H1 (cell line): ENCODE data around the gene FAM161A. TPM values are rescaled to one million over a fixed set of nuclear protein-coding genes. Genes with fewer than 3 reads are reported as not detected.
A peak's percentile ranks its signal among the peaks of the same experiment; 100 is the strongest.

ENCODE experiments used
- CTCF ChIA-PET: fragments of 300-600 bp; sonication (Branson Sonifier 250); formaldehyde crosslinking; loops from one replicate; lab custom pipeline; 2021; ENCODE audit not compliant: partially characterized antibody; lab: Charles Lee
- POLR2A ChIA-PET: fragments of 300-600 bp; sonication (Branson Sonifier 250); formaldehyde crosslinking; loops from one replicate; lab custom pipeline; 2021; ENCODE audit warnings: inconsistent platforms; ENCODE audit not compliant: partially characterized antibody; lab: Charles Lee
- DNase-seq, 2 experiments: peaks; one replicate each; pipeline versions ENCODE4 v3.0.0 to v3.0.0-alpha.2; 2010 to 2022; ENCODE audit warnings: low spot score in 2 of 2, low read depth in 1 of 2, mixed read lengths in 1 of 2
- FAIRE-seq: peaks from 2 replicates; lab custom pipeline; 2011; peaks lifted over from hg19 to GRCh38; lab: Jason Lieb, UNC
- H2AFZ ChIP-seq: 2 replicates; pipeline ENCODE4 v1.8.1; 2012; ENCODE audit warnings: low read length, inconsistent platforms
- H2AK5ac ChIP-seq: 2 replicates; pipeline ENCODE4 v1.6.1; 2013; ENCODE audit warnings: low read depth, low read length
- H2BK120ac ChIP-seq: replicated peaks from 2 replicates; pipeline ENCODE3; 2013; ENCODE audit warnings: low read depth, low read length, inconsistent platforms
- H2BK12ac ChIP-seq: 2 replicates; pipeline ENCODE4 v1.6.1; 2013; ENCODE audit warnings: low read depth, low read length
- H2BK15ac ChIP-seq: 2 replicates; pipeline ENCODE4 v1.6.1; 2013; ENCODE audit warnings: low read length
- H2BK20ac ChIP-seq: 2 replicates; pipeline ENCODE4 v1.6.1; 2013; ENCODE audit warnings: low read length
- H2BK5ac ChIP-seq: 2 replicates; pipeline ENCODE4 v1.6.1; 2013; ENCODE audit warnings: low read depth, low read length
- H3K14ac ChIP-seq: 2 replicates; pipeline ENCODE4 v1.6.1; 2013; ENCODE audit warnings: inconsistent platforms; ENCODE audit not compliant: insufficient read length
- H3K18ac ChIP-seq: 2 replicates; pipeline ENCODE4 v1.6.1; 2013; ENCODE audit warnings: low read length; ENCODE audit errors: extremely low read depth
- H3K23ac ChIP-seq: 2 replicates; pipeline ENCODE4 v1.6.1; 2013; ENCODE audit warnings: inconsistent platforms; ENCODE audit not compliant: insufficient read length
- H3K23me2 ChIP-seq: 2 replicates; pipeline ENCODE4 v1.6.1; 2013; ENCODE audit warnings: low read depth, low read length
- H3K27ac ChIP-seq: 2 replicates; pipeline ENCODE4 v1.6.1; 2011; ENCODE audit warnings: low read depth, low read length, inconsistent platforms
- H3K27me3 ChIP-seq, 4 experiments: replicated peaks in 1 of 4; 1 replicate in 1 of 4; 2 replicates in 3 of 4; pipeline versions ENCODE4 v1.6.1 to v1.8.1; 2011 to 2013; ENCODE audit warnings: low read length in 3 of 4, mild to moderate bottlenecking in 3 of 4, inconsistent platforms in 2 of 4, mixed read lengths in 2 of 4, moderate library complexity in 1 of 4; ENCODE audit not compliant: control insufficient read depth in 3 of 4, insufficient read depth in 3 of 4; ENCODE audit errors: extremely low read depth in 1 of 4
- H3K36me3 ChIP-seq, 4 experiments: 2 replicates each; pipeline versions ENCODE4 v1.6.1 to v1.8.1; 2011 to 2013; ENCODE audit warnings: mild to moderate bottlenecking in 4 of 4, low read length in 3 of 4, moderate library complexity in 2 of 4, control low read depth in 1 of 4, inconsistent platforms in 1 of 4; ENCODE audit not compliant: insufficient read depth in 4 of 4, control insufficient read depth in 2 of 4
- H3K4ac ChIP-seq: replicated peaks from 2 replicates; pipeline ENCODE3; 2013; ENCODE audit warnings: low read length, low read depth, mixed read lengths, inconsistent platforms; ENCODE audit not compliant: insufficient read length
- H3K4me1 ChIP-seq, 4 experiments: replicated peaks in 1 of 4; 1 replicate in 1 of 4; 2 replicates in 3 of 4; pipeline versions ENCODE4 v1.6.1 to v1.8.1; 2011 to 2013; ENCODE audit warnings: low read length in 3 of 4, inconsistent platforms in 2 of 4, mixed read lengths in 1 of 4; ENCODE audit not compliant: insufficient read depth in 4 of 4, control insufficient read depth in 3 of 4
- H3K4me2 ChIP-seq, 2 experiments: 2 replicates each; pipeline versions ENCODE4 v1.6.1 to v1.8.1; 2011 to 2013; ENCODE audit warnings: low read depth in 2 of 2, low read length in 2 of 2, control low read depth in 1 of 2, inconsistent platforms in 1 of 2, mild to moderate bottlenecking in 1 of 2; ENCODE audit not compliant: insufficient read depth in 1 of 2
- H3K4me3 ChIP-seq, 4 experiments: fragments of 200-600, 300-600 bp in 1 of 4; sonication (generic), shearing (Covaris generic), sonication (Bioruptor Twin) in 1 of 4; 2 replicates each; pipeline versions ENCODE4 v1.5.1 to v1.8.1; 2011 to 2016; ENCODE audit warnings: low read length in 4 of 4, low read depth in 3 of 4, control low read depth in 2 of 4, inconsistent platforms in 2 of 4, mild to moderate bottlenecking in 2 of 4, mixed read lengths in 1 of 4, moderate library complexity in 1 of 4; ENCODE audit not compliant: insufficient read depth in 2 of 4; ENCODE audit errors: extremely low read depth in 1 of 4
- H3K56ac ChIP-seq: replicated peaks from 2 replicates; pipeline ENCODE3; 2013; ENCODE audit warnings: low read depth, mild to moderate bottlenecking, mixed read lengths, low read length, inconsistent platforms; ENCODE audit not compliant: insufficient read length
- H3K79me1 ChIP-seq: 2 replicates; pipeline ENCODE4 v1.6.1; 2013; ENCODE audit warnings: low read depth, low read length, control low read depth
- H3K79me2 ChIP-seq, 2 experiments: 2 replicates each; pipeline versions ENCODE4 v1.6.1 to v1.8.1; 2012 to 2013; ENCODE audit warnings: low read length in 2 of 2, mild to moderate bottlenecking in 2 of 2, inconsistent platforms in 1 of 2; ENCODE audit not compliant: insufficient read depth in 2 of 2, control insufficient read depth in 1 of 2
- H3K9ac ChIP-seq, 4 experiments: replicated peaks in 1 of 4; 1 replicate in 1 of 4; 2 replicates in 3 of 4; pipeline versions ENCODE4 v1.6.1 to v1.8.1; 2011 to 2013; ENCODE audit warnings: low read depth in 3 of 4, low read length in 3 of 4, control low read depth in 2 of 4, mild to moderate bottlenecking in 2 of 4, moderate library complexity in 2 of 4, inconsistent platforms in 1 of 4; ENCODE audit errors: extremely low read depth in 1 of 4
- H3K9me3 ChIP-seq, 2 experiments: 2 replicates each; pipeline versions ENCODE4 v1.6.1 to v1.8.1; 2012 to 2013; ENCODE audit warnings: mild to moderate bottlenecking in 2 of 2, moderate library complexity in 2 of 2, control low read depth in 1 of 2, inconsistent platforms in 1 of 2, low read depth in 1 of 2, low read length in 1 of 2, mixed read lengths in 1 of 2; ENCODE audit not compliant: insufficient read depth in 2 of 2
- H4K20me1 ChIP-seq, 2 experiments: replicated peaks in 1 of 2; 2 replicates each; pipeline versions ENCODE3 to v1.8.1; 2011 to 2013; ENCODE audit warnings: inconsistent platforms in 2 of 2, low read length in 2 of 2, mild to moderate bottlenecking in 1 of 2; ENCODE audit not compliant: insufficient read depth in 2 of 2, control insufficient read depth in 1 of 2
- H4K5ac ChIP-seq: 2 replicates; pipeline ENCODE4 v1.6.1; 2013; ENCODE audit warnings: low read length, low read depth, mixed read lengths, inconsistent platforms; ENCODE audit not compliant: insufficient read length
- H4K8ac ChIP-seq: 2 replicates; pipeline ENCODE4 v1.8.0; 2013; ENCODE audit warnings: mild to moderate bottlenecking, moderate library complexity, low read length, inconsistent platforms; ENCODE audit not compliant: insufficient read depth; ENCODE audit errors: extremely low read depth
- H4K91ac ChIP-seq: replicated peaks from 2 replicates; pipeline ENCODE3; 2013; ENCODE audit warnings: low read length, mixed read lengths, inconsistent platforms; ENCODE audit not compliant: insufficient read length
- EZH2 ChIP-seq: fragments of 200-600 bp; sonication (generic); IDR thresholded peaks from 2 replicates; pipeline ENCODE4 v1.7.1; 2012; ENCODE audit warnings: low read depth, mild to moderate bottlenecking, moderate library complexity, low read length, inconsistent platforms; ENCODE audit not compliant: severe bottlenecking
- KDM1A ChIP-seq: fragments of 200-600, 300-600 bp; sonication (generic); IDR thresholded peaks from 2 replicates; pipeline ENCODE4 v1.7.1; 2016; ENCODE audit warnings: mild to moderate bottlenecking, low read length, borderline replicate concordance
- POLR2AphosphoS5 ChIP-seq: IDR thresholded peaks from 2 replicates; pipeline ENCODE4 v1.6.1; 2011; ENCODE audit warnings: low read depth, low read length
- WGBS, 2 experiments: shearing (Covaris generic) in 1 of 2; methylation state at CpG; one replicate each; pipeline versions ENCODE4 v1.1.6 to v1.1.7; 2013 to 2015; ENCODE audit warnings: low lambda C conversion rate in 2 of 2, mixed read lengths in 2 of 2, inconsistent platforms in 1 of 2, low coverage in 1 of 2, missing lambda C conversion rate in 1 of 2; ENCODE audit not compliant: insufficient replicate concordance in 2 of 2, insufficient coverage in 1 of 2, insufficient read length in 1 of 2; ENCODE audit errors: extremely low coverage in 1 of 2, missing lambda C conversion rate in 1 of 2; 5-methylcytosine and 5-hydroxymethylcytosine counted together
- polyA plus RNA-seq, 7 experiments: library from polyadenylated mRNA; depleted of rRNA in 3 of 7; stranded (reverse) in 5 of 7; unstranded in 2 of 7; fragments of >200 nt in 5 of 7; fragments of 200-250 nt in 2 of 7; gene quantifications; 1 replicate in 5 of 7; 2 replicates in 1 of 7; 4 replicates in 1 of 7; pipeline versions ENCODE4 v1.2.1 to v1.2.3, GENCODE V29; 2011 to 2013; ENCODE audit warnings: missing spikeins in 2 of 7, mixed read lengths in 2 of 7
- total RNA-seq: library from RNA; stranded (reverse); fragmentation: NEBNext Ultra II Directional; extraction: Animal tissue kit (Norgen Biotek cat#: 25700); gene quantifications from 2 replicates; pipeline ENCODE4 v1.2.1, GENCODE V29; 2021

FAM161A gene
- total and polyA plus RNA-seq, 2 of the 8 experiments (the other 6 are each of a cell fraction or from before 2014, with no cell fraction given): 1.6 to 9.7 TPM

- 92% methylated on average over 18 of the region's 18 CpGs; no CpG with 5 or more reads in 1 of the 2 experiments for WGBS, 2 experiments
- Histone ChIP-seq H4K91ac (no peak overlapping the region), H3K23ac (no peak overlapping the region), H3K27ac (no peak overlapping the region), H3K18ac (no peak overlapping the region), H3K9ac (no peak overlapping the region), H2BK120ac (no peak overlapping the region), H4K20me1 (peaks cover 7 to 10% of the 10 kb centered on the region in 2 experiments), H2BK15ac (no peak overlapping the region), H2BK5ac (no peak overlapping the region), H4K8ac (no peak overlapping the region), H3K36me3 (peaks cover 19 to 52% (median 31%) of the 10 kb centered on the region in 4 experiments), H2BK20ac (no peak overlapping the region), H3K4me2 (peak overlapping the region; percentile 72 to 90), H3K4ac (no peak overlapping the region), H3K14ac (no peak overlapping the region), H2AFZ (no peak overlapping the region), H3K23me2 (peaks cover 9% of the 10 kb centered on the region), H3K56ac (no peak overlapping the region), H3K79me2 (peaks cover 29 to 53% of the 10 kb centered on the region in 2 experiments), H3K79me1 (peaks cover 4% of the 10 kb centered on the region; the same call in 1 of the 2 replicates), H3K4me1 (peaks cover 0 to 2% (median 0%) of the 10 kb centered on the region in 4 experiments; a peak in 3 of 7 replicates), H3K9me3 (no peaks in the 10 kb centered on the region), H3K27me3 (no peaks in the 10 kb centered on the region), H4K5ac (no peak overlapping the region), H3K4me3 (peak overlapping the region; percentile 20 to 99 (median 96); a peak in 6 of 8 replicates), H2AK5ac (no peak overlapping the region), H2BK12ac (no peak overlapping the region)
- no peak for FAIRE-seq
- DNase-seq: no peak
- ChIA-PET CTCF (no interaction called here), POLR2A (interaction anchor here (0.6 to 3.5 kb wide), 9 partner anchors 9 to 50 kb away, joined by 3 to 26 read pairs (median 5); partner anchors contain the start of gene FAM161A)
- no peak for TF ChIP-seq KDM1A
- 0 out of 2 replicates have a peak, but pooled peaks have one; percentile 42 for TF ChIP-seq POLR2AphosphoS5
- TF ChIP-seq EZH2: no peak
Measured at GRCh38 chr2:61885896-61886603, 32.2 kb upstream of the FAM161A start.
